ENCODE results near the gene SLC31A1. TPM values are rescaled to one million over a fixed set of nuclear protein-coding genes. Genes with fewer than 3 reads are reported as not detected.

The SLC31A1 gene
- total RNA-seq, 1 experiment from 2014 or later: 34.4 TPM

DNA sequence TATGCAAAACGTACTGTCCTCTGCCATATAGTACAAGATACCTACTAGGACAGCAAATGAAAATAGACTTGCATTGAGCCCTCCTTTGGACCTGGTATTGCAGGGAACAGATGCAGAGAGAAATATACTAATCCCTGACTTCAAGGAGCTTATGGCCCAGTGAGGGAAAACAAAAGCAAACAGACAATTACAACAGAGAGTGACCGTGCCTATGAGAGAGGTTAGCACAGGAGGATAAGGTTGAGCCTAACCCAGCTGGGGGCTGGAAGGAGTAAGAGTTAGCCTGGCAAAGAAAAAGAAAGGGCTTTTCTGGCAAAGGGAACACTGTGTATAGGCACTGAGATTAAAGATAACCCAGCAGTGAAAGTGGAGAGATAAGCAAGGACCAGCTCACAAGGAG lies 48.5 kb downstream of the SLC31A1 start:
- H3K79me2 ChIP-seq (ENCODE audit: insufficient read depth, low read length): no peaks in the 10 kb centered on the region
- H2BK12ac ChIP-seq (ENCODE audit: insufficient read length, low read depth, low read length): no peak overlapping the region
- H2AK5ac ChIP-seq (ENCODE audit: insufficient read length, low read length): no peak overlapping the region
- Mint-ChIP-seq H3K4me1 (peaks cover 4 to 5% of the 10 kb centered on the region in 2 experiments), H3K36me3 (ENCODE audit: insufficient read depth in 1 of 3, low read depth in 3 of 3) (peaks cover 10 to 48% (median 37%) of the 10 kb centered on the region in 3 experiments; a peak in 5 of 7 replicates), H3K4me3 (no peak overlapping the region), H3K27ac (no peak overlapping the region), H3K9me3 (no peaks in the 10 kb centered on the region), H3K27me3 (ENCODE audit: low read depth) (no peaks in the 10 kb centered on the region)
- no peaks in the 10 kb centered on the region for H3K9me3 ChIP-seq (ENCODE audit: control insufficient read depth, low read depth, low read length)
- H3T11ph ChIP-seq (ENCODE audit: low read length): no peak overlapping the region
- no peak overlapping the region for H2BK120ac ChIP-seq (ENCODE audit: low read depth, low read length, poor library complexity, severe bottlenecking)
- H3K23ac ChIP-seq (ENCODE audit: insufficient read length, low read depth, low read length): no peak overlapping the region
- H2BK20ac ChIP-seq (ENCODE audit: low read depth, low read length, poor library complexity, severe bottlenecking): no peak overlapping the region
- H3K27me3 ChIP-seq (ENCODE audit: insufficient read depth, low read length): no peaks in the 10 kb centered on the region
- H4K8ac ChIP-seq (replicated peaks; ENCODE audit: insufficient read length, low read depth, low read length): no peak overlapping the region
- no peak overlapping the region for H3K14ac ChIP-seq (ENCODE audit: insufficient read depth, low read length)
- no peak overlapping the region for H4K91ac ChIP-seq (ENCODE audit: insufficient read length, low read depth, low read length)
- no peak overlapping the region for H3K4me2 ChIP-seq (ENCODE audit: insufficient read depth, insufficient read length, low read length)
- no peak overlapping the region for H3K27ac ChIP-seq (ENCODE audit: insufficient read length, low read depth, low read length)
- no peak overlapping the region for H3K18ac ChIP-seq (ENCODE audit: insufficient read length, low read depth, low read length)
- H3K9ac ChIP-seq (ENCODE audit: extremely low read depth, insufficient read length, low read length): no peak overlapping the region
- H3K4ac ChIP-seq (ENCODE audit: low read depth, low read length): no peak overlapping the region
- no peak for DNase-seq
- WGBS (ENCODE audit: extremely low coverage, insufficient read length, low lambda C conversion rate): no CpG with 5 or more reads among the region's 2 CpGs
- no peaks in the 10 kb centered on the region for H3K4me1 ChIP-seq (ENCODE audit: insufficient read depth, low read length)
- no peak overlapping the region for H2AFZ ChIP-seq (ENCODE audit: low read length)
- no peaks in the 10 kb centered on the region for H3K79me1 ChIP-seq (ENCODE audit: insufficient read depth, low read depth, low read length, poor library complexity, severe bottlenecking)
- no peak overlapping the region for H2BK5ac ChIP-seq (ENCODE audit: insufficient read length, low read length)
- no peaks in the 10 kb centered on the region for H3K23me2 ChIP-seq (ENCODE audit: insufficient read length, low read depth, low read length, poor library complexity, severe bottlenecking)
- H4K5ac ChIP-seq (ENCODE audit: insufficient read length, low read depth, low read length): no peak overlapping the region
- no peak overlapping the region for H3K56ac ChIP-seq (ENCODE audit: insufficient read length, low read depth, low read length)
- TF ChIP-seq CTCF (conservative IDR thresholded peaks at IDR 0.05): no peak
- H2BK15ac ChIP-seq (ENCODE audit: low read depth, low read length): no peak overlapping the region
- H4K20me1 ChIP-seq (ENCODE audit: control insufficient read depth, insufficient read depth, insufficient read length): no peaks in the 10 kb centered on the region

All from H9 (cell line).